HG02763 (cell line): ENCODE data around the gene CEP70.
"Not testable (repeated sequence)": the region's sequence is repeated elsewhere in the genome, so short reads cannot be mapped to it uniquely, and the experiment has no call there.

Source experiments
- ATAC-seq: cut with Tn5 transposase; IDR thresholded peaks from one replicate; pipeline ENCODE4 v1.9.1; 2021; ENCODE audit warnings: mild to moderate bottlenecking, moderate library complexity; ENCODE audit not compliant: unreplicated experiment

Gene CEP70

GRCh38 chr3:138594150-138594934, at the start of gene CEP70:
TSS of gene CEP70 (minus strand) at chr3:138594260. CDS start at chr3:138572927, 21,333 bp downstream.
- ATAC-seq: peak; percentile 91

GRCh38 chr3:138642927-138643253, 48.8 kb upstream of the CEP70 start:
- no peak for ATAC-seq

DNA sequence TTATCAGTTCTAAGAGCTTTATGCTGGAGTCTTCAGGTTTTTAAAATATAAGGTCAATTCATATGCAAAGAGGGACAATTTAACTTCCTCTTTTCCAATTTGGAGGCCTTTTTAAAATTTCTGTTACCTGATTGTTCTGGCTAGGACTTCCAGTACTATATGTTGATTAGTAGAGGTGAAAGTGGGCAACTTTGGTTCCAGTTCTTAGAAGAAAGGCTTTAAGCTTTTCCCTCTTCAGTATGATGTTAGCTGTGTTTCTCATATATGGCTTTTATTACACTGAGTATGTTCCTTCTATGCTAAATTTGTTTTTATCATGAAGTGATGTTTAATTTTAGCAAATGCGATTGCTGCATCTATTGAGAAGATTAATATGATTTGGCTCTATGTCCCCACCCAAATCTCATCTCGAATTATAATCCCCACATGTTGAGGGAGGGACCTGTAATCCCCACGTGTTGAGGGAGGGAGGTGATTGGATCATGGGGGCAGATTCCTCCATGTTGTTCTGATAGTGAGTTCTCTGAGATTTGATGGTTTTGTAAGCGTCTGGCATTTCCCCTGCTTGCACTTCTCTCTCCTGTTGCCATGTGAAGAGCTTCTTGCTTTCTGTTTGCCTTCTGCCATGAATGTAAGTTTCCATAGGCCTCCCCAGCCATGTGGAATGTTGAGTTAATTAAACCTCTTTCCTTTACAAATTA, 48.3 kb upstream of the CEP70 start:
- no peak for ATAC-seq

DNA sequence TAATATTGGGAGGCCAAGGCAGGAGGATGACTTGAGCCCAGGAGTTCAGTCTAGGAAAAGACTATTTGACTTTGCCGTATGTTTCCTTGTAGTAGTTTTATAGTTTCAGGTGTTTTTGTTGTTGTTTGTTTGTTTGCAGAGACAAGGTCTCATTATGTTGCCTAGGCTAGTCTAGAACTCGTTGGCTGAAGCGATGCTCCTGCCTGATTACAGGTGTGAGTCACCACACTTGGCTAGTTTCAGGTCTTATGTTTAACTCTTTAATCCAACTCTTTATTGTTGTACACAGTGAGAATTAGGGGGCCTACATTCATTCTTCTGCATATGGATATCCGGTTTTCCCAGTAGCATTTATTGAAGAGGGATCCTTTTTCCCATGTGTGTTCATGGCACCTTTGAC, 46.5 kb upstream of the CEP70 start:
- no peak for ATAC-seq

- ATAC-seq: no peak
These were observed 44.6 kb upstream of the CEP70 start for GRCh38 chr3:138638641-138639040.

DNA sequence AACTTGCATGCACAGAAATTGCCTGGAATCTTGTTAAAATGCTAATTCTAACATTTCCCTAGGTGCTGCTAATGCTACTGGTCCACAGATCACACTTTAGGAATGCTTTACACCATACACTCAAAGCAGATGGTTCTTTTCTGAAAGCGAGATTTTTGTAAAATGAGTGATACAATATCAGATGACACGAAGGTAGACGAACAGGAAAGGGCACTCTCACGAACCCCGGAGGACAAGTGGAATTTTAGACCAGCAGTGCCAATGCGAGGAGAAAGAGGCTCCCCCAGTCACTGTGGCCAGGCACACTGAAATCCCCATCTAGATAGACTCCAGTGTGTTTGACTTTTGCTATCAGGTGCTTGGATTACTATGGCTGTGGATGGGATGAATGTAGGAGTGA, 35.5 kb upstream of the CEP70 start:
- no peak for ATAC-seq

DNA sequence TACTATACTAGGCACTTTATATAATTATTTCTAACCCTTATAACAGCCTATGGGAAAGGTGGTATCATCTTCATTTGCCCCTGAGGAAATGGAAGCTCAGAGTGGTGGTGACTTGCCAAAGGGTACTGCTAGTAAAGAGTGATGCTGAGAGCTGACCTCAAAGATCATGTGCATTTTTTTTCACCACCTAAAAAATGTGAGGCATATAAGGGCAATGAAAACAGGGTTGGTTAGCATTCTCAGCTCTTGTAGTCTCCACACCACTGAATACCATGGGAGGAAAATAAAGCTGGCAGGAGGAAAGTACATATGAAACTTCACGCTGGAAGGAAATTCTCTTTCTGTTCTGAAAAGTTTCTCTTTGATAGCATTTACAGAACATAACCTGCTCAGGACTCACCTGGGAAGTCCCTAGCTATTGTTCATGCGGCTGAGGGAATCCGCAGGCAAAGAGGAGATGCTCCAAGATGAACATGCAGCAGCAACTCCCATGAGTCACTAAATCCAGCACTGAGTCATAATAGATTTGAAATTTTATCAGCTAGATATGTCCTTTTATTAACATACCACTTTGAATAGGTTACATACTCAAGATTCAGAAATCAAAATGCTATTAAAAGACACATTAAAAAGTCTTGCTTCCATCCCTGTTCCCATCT, 31.8 kb upstream of the CEP70 start:
- no peak for ATAC-seq

DNA sequence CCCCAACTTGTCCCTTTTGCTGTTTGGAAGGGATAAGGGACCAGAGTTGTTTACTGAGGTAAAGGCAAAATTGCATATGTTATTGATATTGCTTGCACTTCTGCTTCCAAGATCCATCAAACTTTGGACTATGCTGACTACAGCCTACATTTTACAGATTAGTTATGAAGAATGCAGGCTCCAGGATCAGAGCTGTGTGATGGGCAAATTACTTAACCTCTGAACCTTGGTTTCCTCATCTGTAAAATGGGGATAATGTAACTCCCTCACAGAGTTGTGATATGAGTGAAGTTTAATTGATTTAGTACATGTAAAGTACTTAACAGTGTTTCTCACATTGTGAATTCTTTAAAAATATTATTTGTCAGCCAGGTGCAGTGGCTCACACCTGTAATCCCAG, 30.5 kb upstream of the CEP70 start:
- ATAC-seq: no peak

- ATAC-seq: no peak
These were observed 26.4 kb upstream of the CEP70 start for GRCh38 chr3:138620431-138620830.

DNA sequence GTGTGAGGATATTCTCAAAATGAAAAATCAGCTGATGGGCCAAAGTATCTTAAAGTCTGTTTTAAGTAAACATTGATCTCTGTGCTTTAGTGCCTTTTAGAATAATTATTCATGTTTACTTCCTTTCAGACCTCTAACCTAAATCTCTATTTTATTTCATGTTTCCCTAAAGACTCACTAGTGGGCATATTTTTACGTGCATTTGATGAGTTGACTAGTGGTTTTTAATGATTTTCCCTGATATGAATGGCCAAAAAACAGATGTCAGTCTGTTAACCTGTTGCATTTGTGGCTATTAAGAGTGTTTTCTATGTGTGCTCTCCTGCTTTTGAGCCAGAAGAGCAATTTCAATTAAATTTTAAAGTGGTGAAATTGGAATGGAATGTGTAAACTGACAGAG, 21.4 kb upstream of the CEP70 start:
- ATAC-seq: no peak

DNA sequence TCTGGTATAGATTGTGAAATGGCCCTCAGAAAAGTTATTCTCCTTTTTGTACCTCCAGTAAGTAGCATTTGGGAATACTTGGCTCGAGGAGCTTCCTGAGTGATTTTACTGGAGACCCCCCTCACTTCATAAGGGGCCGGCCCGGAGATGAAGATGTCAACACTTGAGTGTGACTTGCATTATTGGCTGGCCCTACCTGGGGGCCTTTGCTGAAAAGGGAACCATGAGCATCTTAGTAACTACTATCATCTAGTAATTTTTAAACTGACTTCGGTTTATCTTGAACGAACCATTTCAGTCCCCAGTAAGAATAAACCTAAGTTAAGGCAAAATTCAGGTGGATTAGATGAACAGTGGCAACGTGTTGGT, 15.8 kb upstream of the CEP70 start:
- ATAC-seq: no peak

DNA sequence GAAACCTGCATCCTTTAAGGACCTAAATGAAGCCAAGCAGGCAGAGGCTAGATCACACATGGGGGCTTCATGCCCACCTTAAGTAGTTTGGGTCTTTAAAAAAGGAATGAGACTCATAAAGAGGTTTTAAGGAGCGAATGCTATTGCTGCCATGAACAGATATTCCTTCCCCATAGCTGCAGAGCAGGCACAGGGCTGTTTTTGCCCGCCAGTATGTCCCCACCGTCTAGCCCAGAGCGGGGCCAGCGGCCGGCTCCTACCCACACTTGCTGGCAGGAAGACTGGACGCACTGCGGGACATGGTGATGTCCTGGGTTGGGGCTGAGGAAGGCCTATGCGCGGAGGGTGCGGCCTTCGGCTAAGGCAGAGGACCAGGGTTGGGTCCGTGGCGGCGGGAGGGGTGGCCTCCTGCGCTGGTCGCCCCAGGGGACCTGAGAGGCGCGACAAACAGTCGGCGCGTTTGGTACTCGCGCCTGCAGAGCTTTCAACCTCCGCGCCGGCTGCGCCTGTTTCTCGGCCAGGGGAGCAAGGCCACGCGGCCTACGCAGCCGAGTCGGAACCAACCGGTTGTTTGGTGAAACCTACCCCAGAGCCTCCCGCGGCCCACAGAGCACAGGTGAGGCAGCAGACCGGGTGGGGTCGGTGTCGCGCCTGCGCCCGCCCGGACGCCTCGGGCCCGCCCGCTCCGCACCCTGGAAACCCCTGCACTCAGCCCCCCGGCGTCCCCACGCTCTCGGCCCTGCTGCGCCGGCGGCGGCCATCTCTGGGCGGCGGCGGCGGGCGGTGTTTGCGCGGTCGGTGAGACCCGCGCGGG, 14.5 kb upstream of the CEP70 start, which contains the start of gene FAIM:
FAIM (plus strand) TSS at position 450 of the 814 bp plus-strand sequence. CDS start 10,956 bp downstream, outside the sequence.
- peak; percentile 68 for ATAC-seq

- not testable (repeated sequence) for ATAC-seq
These were observed 10.1 kb upstream of the CEP70 start for GRCh38 chr3:138604106-138604595.

DNA sequence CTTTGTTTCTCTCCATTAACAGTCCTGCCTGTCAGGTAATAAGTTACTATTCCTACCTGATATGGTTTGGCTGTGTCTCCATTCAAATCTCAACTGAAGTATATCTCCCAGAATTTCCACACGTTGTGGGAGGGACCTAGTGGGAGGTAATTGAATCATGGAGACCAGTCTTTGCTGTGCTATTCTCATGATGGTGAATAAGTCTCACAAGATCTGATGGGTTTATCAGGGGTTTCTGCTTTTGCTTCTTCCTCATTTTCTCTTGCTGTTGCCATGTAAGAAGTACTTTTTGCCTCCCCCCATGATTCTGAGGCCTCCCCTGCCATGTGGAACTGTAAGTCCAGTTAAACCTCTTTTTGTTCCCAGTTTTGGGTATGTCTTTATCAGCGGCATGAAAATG, 7.6 kb upstream of the CEP70 start:
- ATAC-seq: not testable (repeated sequence)

GRCh38 chr3:138600100-138600745, 6.2 kb upstream of the CEP70 start:
- no peak for ATAC-seq

DNA sequence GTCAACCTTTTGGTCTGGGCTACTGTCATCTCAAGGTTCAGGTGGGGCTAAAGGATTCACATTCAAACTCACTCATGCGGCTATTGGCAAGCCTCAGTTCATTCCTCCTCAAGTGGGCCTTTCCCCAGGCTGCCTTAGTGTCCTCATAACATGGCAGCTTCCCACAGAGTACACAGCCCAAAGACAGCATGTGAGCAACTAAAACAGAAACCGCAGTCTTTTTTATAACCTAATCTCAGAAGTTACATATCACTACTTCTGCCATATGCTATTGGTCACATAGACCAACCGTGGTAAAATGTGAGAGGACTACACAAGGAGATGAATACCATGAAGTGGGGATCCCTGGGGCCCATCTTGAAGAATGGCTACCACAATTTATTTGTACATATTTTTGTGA, 4.5 kb upstream of the CEP70 start:
- ATAC-seq: no peak

- not testable (repeated sequence) for ATAC-seq
These were observed 3.3 kb upstream of the CEP70 start for GRCh38 chr3:138597186-138597976.

GRCh38 chr3:138594935-138595610, 1.0 kb upstream of the CEP70 start:
- no peak for ATAC-seq
